HCT116 (cell line): ENCODE measurements around the gene DDX6. TPM values are rescaled to one million over a fixed set of nuclear protein-coding genes. Genes with fewer than 3 reads are reported as not detected.

Source experiments
- ATAC-seq: fragments of 200-7000 bp; cut with Tn5 transposase; 2 replicates; pipeline ENCODE4 v1.9.1; 2020; ENCODE audit warnings: mild to moderate bottlenecking, moderate library complexity
- BruUV-seq: library from RNA; stranded (reverse); fragments of 400-500 nt; replicated peaks from 2 replicates; lab custom pipeline; 2021; lab: Mats Ljungman, UMichigan
- CTCF ChIA-PET: fragments of 300-600 bp; sonication (Branson Sonifier 250); formaldehyde crosslinking; loops from one replicate; lab custom pipeline; 2021; ENCODE audit warnings: antibody characterized with exemption; lab: Charles Lee
- POLR2A ChIA-PET: fragments of 300-600, 350-600 bp; sonication (Branson Sonifier 250); formaldehyde crosslinking; loops from one replicate; lab custom pipeline; 2021; ENCODE audit warnings: antibody characterized with exemption; lab: Charles Lee
- RAD21 ChIA-PET, 2 experiments: fragments of 300-600 bp; sonication (Branson Sonifier 250); formaldehyde crosslinking; loops; one replicate each; lab custom pipeline; 2023; ENCODE audit warnings: low total read pairs in 2 of 2; ENCODE audit not compliant: uncharacterized antibody in 2 of 2, unreplicated experiment in 2 of 2, low non-redundant PET in 1 of 2; lab: Charles Lee
- DNase-seq: peaks from one replicate; pipeline ENCODE4 v3.0.0-alpha.2; 2010; ENCODE audit warnings: low read depth, low spot score
- H2AFZ ChIP-seq: fragments of 200-600 bp; shearing (Covaris generic), sonication (generic); 2 replicates; pipeline ENCODE4 v1.6.1; 2017; ENCODE audit warnings: low read depth, mixed run types, mixed read lengths, antibody characterized with exemption, low read length; ENCODE audit not compliant: poor library complexity, severe bottlenecking
- H3K27ac ChIP-seq: 2 replicates; pipeline ENCODE4 v1.5.1; 2012; ENCODE audit warnings: low read depth, low read length
- H3K27me3 ChIP-seq: fragments of 200-600 bp; sonication (generic); 2 replicates; pipeline ENCODE4 v1.6.1; 2016; ENCODE audit warnings: mixed run types, low read length, mixed read lengths; ENCODE audit not compliant: insufficient read depth
- H3K36me3 ChIP-seq, 2 experiments: fragments of 200-500 bp in 1 of 2; fragments of 200-600 bp in 1 of 2; sonication (Bioruptor generic) in 1 of 2; sonication (generic) in 1 of 2; 2 replicates each; pipeline versions ENCODE4 v1.5.1 to v1.6.1; 2014 to 2016; ENCODE audit warnings: low read length in 2 of 2, inconsistent platforms in 1 of 2, mixed read lengths in 1 of 2, mixed run types in 1 of 2; ENCODE audit not compliant: insufficient read depth in 2 of 2, control insufficient read depth in 1 of 2
- H3K4me1 ChIP-seq, 2 experiments: fragments of 200-600 bp in 1 of 2; sonication (generic) in 1 of 2; 2 replicates each; pipeline versions ENCODE4 v1.5.1 to v1.6.1; 2012 to 2017; ENCODE audit warnings: low read length in 2 of 2, inconsistent platforms in 1 of 2, mild to moderate bottlenecking in 1 of 2, mixed read lengths in 1 of 2, mixed run types in 1 of 2, moderate library complexity in 1 of 2; ENCODE audit not compliant: insufficient read depth in 2 of 2, control insufficient read depth in 1 of 2
- H3K4me2 ChIP-seq: fragments of 200-600 bp; sonication (generic); 2 replicates; pipeline ENCODE4 v1.6.1; 2017; ENCODE audit warnings: mixed run types, low read length, mixed read lengths
- H3K4me3 ChIP-seq, 2 experiments: fragments of 200-600 bp in 1 of 2; sonication (generic) in 1 of 2; replicated peaks in 1 of 2; 2 replicates each; pipeline ENCODE4 v1.5.1; 2011 to 2016; ENCODE audit warnings: low read length in 2 of 2, control low read depth in 1 of 2, low read depth in 1 of 2, mild to moderate bottlenecking in 1 of 2, mixed read lengths in 1 of 2, mixed run types in 1 of 2
- H3K79me2 ChIP-seq: fragments of 200-600 bp; sonication (generic); 2 replicates; pipeline ENCODE4 v1.6.1; 2017; ENCODE audit warnings: mild to moderate bottlenecking, mixed run types, low read length, moderate library complexity, mixed read lengths; ENCODE audit not compliant: insufficient read depth
- H3K9ac ChIP-seq: fragments of 200-600 bp; sonication (generic); 2 replicates; pipeline ENCODE4 v1.6.1; 2016; ENCODE audit warnings: low read length, mixed read lengths
- H3K9me2 ChIP-seq: fragments of 200-600 bp; sonication (generic), shearing (Covaris generic); 2 replicates; pipeline ENCODE4 v1.6.1; 2017; ENCODE audit warnings: mixed run types, mild to moderate bottlenecking, moderate library complexity; ENCODE audit not compliant: insufficient read depth
- H3K9me3 ChIP-seq, 2 experiments: fragments of 200-500 bp in 1 of 2; fragments of 200-600 bp in 1 of 2; sonication (Bioruptor generic) in 1 of 2; sonication (generic) in 1 of 2; 2 replicates each; pipeline ENCODE4 v1.6.1; 2014 to 2017; ENCODE audit warnings: low read length in 2 of 2, mixed read lengths in 2 of 2, inconsistent platforms in 1 of 2, low read depth in 1 of 2, mild to moderate bottlenecking in 1 of 2, mixed run types in 1 of 2, moderate library complexity in 1 of 2; ENCODE audit not compliant: control insufficient read depth in 1 of 2, insufficient read depth in 1 of 2
- H4K20me1 ChIP-seq: fragments of 200-600 bp; sonication (generic), shearing (Covaris generic); 2 replicates; pipeline ENCODE4 v1.6.1; 2017; ENCODE audit warnings: mixed run types, mild to moderate bottlenecking, moderate library complexity; ENCODE audit not compliant: insufficient read depth
- CBX3 ChIP-seq: IDR thresholded peaks from 2 replicates; pipeline ENCODE4 v1.6.1; 2012; ENCODE audit warnings: low read depth
- EGR1 ChIP-seq: IDR thresholded peaks from 2 replicates; pipeline ENCODE4 v1.6.1; 2012; ENCODE audit warnings: low read depth
- ELF1 ChIP-seq: IDR thresholded peaks from 2 replicates; pipeline ENCODE4 v1.6.1; 2012; ENCODE audit warnings: low read depth, borderline replicate concordance
- SRF ChIP-seq: IDR thresholded peaks from 2 replicates; pipeline ENCODE4 v1.6.1; 2012; ENCODE audit warnings: low read depth
- TCF7L2 ChIP-seq: IDR thresholded peaks from 2 replicates; pipeline ENCODE4 v1.7.0; 2011; ENCODE audit warnings: borderline replicate concordance, inconsistent platforms; ENCODE audit not compliant: insufficient read depth, insufficient read length; ENCODE audit errors: extremely low read depth
- ZFX ChIP-seq: fragments of 450-650 bp; IDR thresholded peaks from 2 replicates; pipeline ENCODE4 v1.6.1; 2017
- ZNF274 ChIP-seq: fragments of 200-500 bp; sonication (Bioruptor generic); IDR thresholded peaks from 2 replicates; pipeline ENCODE4 v1.6.1; 2014; ENCODE audit warnings: mild to moderate bottlenecking, low read depth, low read length, inconsistent platforms
- intact Hi-C: fragments of 100-400 bp; cut with micrococcal nuclease; formaldehyde crosslinking; loops from 2 replicates; pipeline ENCODE4 v1.10.0; 2022
- total RNA-seq: library from RNA; stranded (reverse); gene quantifications from one replicate; pipeline ENCODE4 v1.2.1, GENCODE V29; 2021; ENCODE audit not compliant: unreplicated experiment
- TF ChIP-seq, protein P1 (sequence below): IDR thresholded peaks from 2 replicates; pipeline ENCODE4 v1.6.1; 2012
- TF ChIP-seq, protein P2 (sequence below): IDR thresholded peaks from 2 replicates; pipeline ENCODE4 v1.6.1; 2011; ENCODE audit warnings: mild to moderate bottlenecking, low read length, moderate library complexity; ENCODE audit not compliant: insufficient replicate concordance; ENCODE audit errors: extremely low read depth
- TF ChIP-seq, protein P3 (sequence below): IDR thresholded peaks from 2 replicates; pipeline ENCODE4 v1.6.1; 2012; ENCODE audit warnings: low read depth
- TF ChIP-seq, protein P4 (sequence below): IDR thresholded peaks from 2 replicates; pipeline ENCODE4 v1.6.1; 2012
- TF ChIP-seq, protein P5 (sequence below), 3 experiments: fragments of 200-600 bp in 1 of 3; sonication (generic) in 1 of 3; IDR thresholded peaks in 2 of 3; conservative IDR thresholded peaks in 1 of 3; 2 replicates each; pipeline ENCODE4 v1.5.1; 2012 to 2017; ENCODE audit warnings: low read depth in 2 of 3, low read length in 2 of 3, antibody characterized with exemption in 1 of 3, borderline replicate concordance in 1 of 3, control low read depth in 1 of 3, mild to moderate bottlenecking in 1 of 3, mixed read lengths in 1 of 3, mixed run types in 1 of 3, moderate library complexity in 1 of 3; ENCODE audit not compliant: insufficient read depth in 1 of 3

DDX6 gene
- total RNA-seq, 1 experiment from 2014 or later: 150 TPM

DNA sequence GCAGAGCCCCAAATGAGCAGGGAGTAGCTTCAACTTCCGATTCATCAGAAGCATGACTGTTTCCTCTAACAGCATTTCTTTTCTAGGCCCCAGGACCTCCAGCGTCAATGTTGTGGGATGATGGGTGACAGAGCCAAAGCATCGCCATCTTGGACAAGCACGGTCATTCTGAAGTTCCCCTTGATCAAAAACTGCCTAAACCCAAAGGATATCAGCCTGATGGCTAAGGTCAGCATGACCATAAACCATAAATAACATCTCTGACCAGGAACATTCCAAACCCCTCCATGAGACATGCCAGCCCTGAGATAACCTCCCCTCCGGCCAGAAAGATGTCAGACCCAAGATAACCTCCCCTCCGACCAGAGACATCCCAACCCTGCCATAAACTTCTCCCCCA is 82.7 kb downstream of the DDX6 start:
- Histone ChIP-seq H3K4me1 (no peaks in the 10 kb centered on the region), H3K9me3 (no peaks in the 10 kb centered on the region), H3K4me3 (no peak overlapping the region), H3K9ac (no peak overlapping the region), H2AFZ (no peak overlapping the region), H3K27me3 (no peaks in the 10 kb centered on the region), H3K27ac (no peak overlapping the region), H4K20me1 (no peaks in the 10 kb centered on the region), H3K9me2 (no peaks in the 10 kb centered on the region), H3K4me2 (no peak overlapping the region), H3K36me3 (no peaks in the 10 kb centered on the region), H3K79me2 (no peaks in the 10 kb centered on the region)
- CTCF ChIA-PET: no interaction called here
- RAD21 ChIA-PET: no interaction called here
- POLR2A ChIA-PET: no interaction called here
- no TSS peak for BruUV-seq
- ATAC-seq: no peak
- no peak for TF ChIP-seq TCF7L2
- no peak for TF ChIP-seq SRF
- no peak for TF ChIP-seq CBX3
- no peak for TF ChIP-seq ELF1
- TF ChIP-seq, protein P1, sequence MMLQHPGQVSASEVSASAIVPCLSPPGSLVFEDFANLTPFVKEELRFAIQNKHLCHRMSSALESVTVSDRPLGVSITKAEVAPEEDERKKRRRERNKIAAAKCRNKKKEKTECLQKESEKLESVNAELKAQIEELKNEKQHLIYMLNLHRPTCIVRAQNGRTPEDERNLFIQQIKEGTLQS: no peak
- no peak for TF ChIP-seq ZNF274
- TF ChIP-seq, protein P2, sequence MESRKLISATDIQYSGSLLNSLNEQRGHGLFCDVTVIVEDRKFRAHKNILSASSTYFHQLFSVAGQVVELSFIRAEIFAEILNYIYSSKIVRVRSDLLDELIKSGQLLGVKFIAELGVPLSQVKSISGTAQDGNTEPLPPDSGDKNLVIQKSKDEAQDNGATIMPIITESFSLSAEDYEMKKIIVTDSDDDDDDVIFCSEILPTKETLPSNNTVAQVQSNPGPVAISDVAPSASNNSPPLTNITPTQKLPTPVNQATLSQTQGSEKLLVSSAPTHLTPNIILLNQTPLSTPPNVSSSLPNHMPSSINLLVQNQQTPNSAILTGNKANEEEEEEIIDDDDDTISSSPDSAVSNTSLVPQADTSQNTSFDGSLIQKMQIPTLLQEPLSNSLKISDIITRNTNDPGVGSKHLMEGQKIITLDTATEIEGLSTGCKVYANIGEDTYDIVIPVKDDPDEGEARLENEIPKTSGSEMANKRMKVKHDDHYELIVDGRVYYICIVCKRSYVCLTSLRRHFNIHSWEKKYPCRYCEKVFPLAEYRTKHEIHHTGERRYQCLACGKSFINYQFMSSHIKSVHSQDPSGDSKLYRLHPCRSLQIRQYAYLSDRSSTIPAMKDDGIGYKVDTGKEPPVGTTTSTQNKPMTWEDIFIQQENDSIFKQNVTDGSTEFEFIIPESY: no peak
- no peak for DNase-seq
- intact Hi-C loops: no loop called here

DNA sequence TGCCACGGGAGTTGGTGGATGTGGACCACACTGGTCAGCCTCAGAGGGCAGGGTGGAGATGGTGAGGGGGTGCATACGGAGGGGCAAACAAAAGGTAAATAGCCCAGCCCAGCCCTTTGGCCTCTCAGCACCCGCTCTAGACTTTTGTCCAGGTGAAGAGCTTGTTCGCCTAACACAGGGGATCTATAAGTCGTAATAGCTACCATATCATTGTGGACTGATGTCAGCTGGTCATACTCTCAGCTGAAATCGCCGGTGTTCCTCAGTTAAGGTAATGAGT is 84.5 kb downstream of the DDX6 start:
- POLR2A ChIA-PET: no interaction called here
- TF ChIP-seq, protein P3, sequence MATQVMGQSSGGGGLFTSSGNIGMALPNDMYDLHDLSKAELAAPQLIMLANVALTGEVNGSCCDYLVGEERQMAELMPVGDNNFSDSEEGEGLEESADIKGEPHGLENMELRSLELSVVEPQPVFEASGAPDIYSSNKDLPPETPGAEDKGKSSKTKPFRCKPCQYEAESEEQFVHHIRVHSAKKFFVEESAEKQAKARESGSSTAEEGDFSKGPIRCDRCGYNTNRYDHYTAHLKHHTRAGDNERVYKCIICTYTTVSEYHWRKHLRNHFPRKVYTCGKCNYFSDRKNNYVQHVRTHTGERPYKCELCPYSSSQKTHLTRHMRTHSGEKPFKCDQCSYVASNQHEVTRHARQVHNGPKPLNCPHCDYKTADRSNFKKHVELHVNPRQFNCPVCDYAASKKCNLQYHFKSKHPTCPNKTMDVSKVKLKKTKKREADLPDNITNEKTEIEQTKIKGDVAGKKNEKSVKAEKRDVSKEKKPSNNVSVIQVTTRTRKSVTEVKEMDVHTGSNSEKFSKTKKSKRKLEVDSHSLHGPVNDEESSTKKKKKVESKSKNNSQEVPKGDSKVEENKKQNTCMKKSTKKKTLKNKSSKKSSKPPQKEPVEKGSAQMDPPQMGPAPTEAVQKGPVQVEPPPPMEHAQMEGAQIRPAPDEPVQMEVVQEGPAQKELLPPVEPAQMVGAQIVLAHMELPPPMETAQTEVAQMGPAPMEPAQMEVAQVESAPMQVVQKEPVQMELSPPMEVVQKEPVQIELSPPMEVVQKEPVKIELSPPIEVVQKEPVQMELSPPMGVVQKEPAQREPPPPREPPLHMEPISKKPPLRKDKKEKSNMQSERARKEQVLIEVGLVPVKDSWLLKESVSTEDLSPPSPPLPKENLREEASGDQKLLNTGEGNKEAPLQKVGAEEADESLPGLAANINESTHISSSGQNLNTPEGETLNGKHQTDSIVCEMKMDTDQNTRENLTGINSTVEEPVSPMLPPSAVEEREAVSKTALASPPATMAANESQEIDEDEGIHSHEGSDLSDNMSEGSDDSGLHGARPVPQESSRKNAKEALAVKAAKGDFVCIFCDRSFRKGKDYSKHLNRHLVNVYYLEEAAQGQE: no peak
- TF ChIP-seq, protein P1: no peak
- TF ChIP-seq, protein P4, sequence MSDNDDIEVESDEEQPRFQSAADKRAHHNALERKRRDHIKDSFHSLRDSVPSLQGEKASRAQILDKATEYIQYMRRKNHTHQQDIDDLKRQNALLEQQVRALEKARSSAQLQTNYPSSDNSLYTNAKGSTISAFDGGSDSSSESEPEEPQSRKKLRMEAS: no peak
- TF ChIP-seq ZFX (no peak), ZNF274 (no peak), EGR1 (no peak)
- TF ChIP-seq, protein P5, sequence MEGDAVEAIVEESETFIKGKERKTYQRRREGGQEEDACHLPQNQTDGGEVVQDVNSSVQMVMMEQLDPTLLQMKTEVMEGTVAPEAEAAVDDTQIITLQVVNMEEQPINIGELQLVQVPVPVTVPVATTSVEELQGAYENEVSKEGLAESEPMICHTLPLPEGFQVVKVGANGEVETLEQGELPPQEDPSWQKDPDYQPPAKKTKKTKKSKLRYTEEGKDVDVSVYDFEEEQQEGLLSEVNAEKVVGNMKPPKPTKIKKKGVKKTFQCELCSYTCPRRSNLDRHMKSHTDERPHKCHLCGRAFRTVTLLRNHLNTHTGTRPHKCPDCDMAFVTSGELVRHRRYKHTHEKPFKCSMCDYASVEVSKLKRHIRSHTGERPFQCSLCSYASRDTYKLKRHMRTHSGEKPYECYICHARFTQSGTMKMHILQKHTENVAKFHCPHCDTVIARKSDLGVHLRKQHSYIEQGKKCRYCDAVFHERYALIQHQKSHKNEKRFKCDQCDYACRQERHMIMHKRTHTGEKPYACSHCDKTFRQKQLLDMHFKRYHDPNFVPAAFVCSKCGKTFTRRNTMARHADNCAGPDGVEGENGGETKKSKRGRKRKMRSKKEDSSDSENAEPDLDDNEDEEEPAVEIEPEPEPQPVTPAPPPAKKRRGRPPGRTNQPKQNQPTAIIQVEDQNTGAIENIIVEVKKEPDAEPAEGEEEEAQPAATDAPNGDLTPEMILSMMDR (IDR thresholded peaks at IDR 0.05 in 2 of 3, conservative IDR thresholded peaks at IDR 0.05 in 1 of 3; ENCODE audit: borderline replicate concordance in 1 of 3, insufficient read depth in 1 of 3, low read depth in 2 of 3, low read length in 2 of 3): no peak

More for the DNA sequence above, 84.5 kb downstream of the DDX6 start:
- intact Hi-C loops: no loop called here
- H3K4me3 ChIP-seq: no peak overlapping the region
- no peak for DNase-seq
- RAD21 ChIA-PET: no interaction called here
- no peak for ATAC-seq
- H3K4me1 ChIP-seq: no peaks in the 10 kb centered on the region
- no peaks in the 10 kb centered on the region for H3K79me2 ChIP-seq
- CTCF ChIA-PET: no interaction called here
- no peak overlapping the region for H3K9ac ChIP-seq
- H3K36me3 ChIP-seq: no peaks in the 10 kb centered on the region
- no peaks in the 10 kb centered on the region for H3K9me2 ChIP-seq
- no peaks in the 10 kb centered on the region for H3K9me3 ChIP-seq
- no peaks in the 10 kb centered on the region for H4K20me1 ChIP-seq
- H3K4me2 ChIP-seq: no peak overlapping the region
- no peak overlapping the region for H2AFZ ChIP-seq
- no peaks in the 10 kb centered on the region for H3K27me3 ChIP-seq
- BruUV-seq: no TSS peak
- no peak overlapping the region for H3K27ac ChIP-seq
